HepG2 (cell line): ENCODE measurements around the gene DAAM1. TPM values are rescaled to one million over a fixed set of nuclear protein-coding genes. Genes with fewer than 3 reads are reported as not detected.

Experiments
- ATAC-seq: fragments of 200-7000 bp; cut with Tn5 transposase; 3 replicates; pipeline ENCODE4 v1.9.1; 2020; ENCODE audit warnings: mild to moderate bottlenecking, moderate library complexity
- BruUV-seq: library from RNA; stranded (reverse); fragments of 400-500 nt; replicated peaks from 2 replicates; lab custom pipeline; 2021; lab: Mats Ljungman, UMichigan
- CTCF ChIA-PET: fragments of 300-600 bp; formaldehyde crosslinking; extraction: SDS; loops from one replicate; lab custom pipeline; 2021; ENCODE audit warnings: low total read pairs, inconsistent platforms, low intra/inter-chr PET ratio; lab: Yijun Ruan, JAX
- POLR2A ChIA-PET: fragments of 350-600 bp; sonication (Branson Sonifier 250); formaldehyde crosslinking; loops from one replicate; lab custom pipeline; 2020; ENCODE audit warnings: antibody characterized with exemption, inconsistent platforms; lab: Yijun Ruan, JAX
- DNase-seq: peaks from one replicate; pipeline ENCODE4 v3.0.0-alpha.2; 2015; ENCODE audit warnings: low spot score
- FAIRE-seq: peaks from 3 replicates; lab custom pipeline; 2011; peaks lifted over from hg19 to GRCh38; lab: Jason Lieb, UNC
- H2AFZ ChIP-seq: one replicate; pipeline ENCODE4 v1.6.1; 2011; ENCODE audit warnings: low read length, inconsistent platforms
- H3K27ac ChIP-seq: fragments of 300-600 bp; 3 replicates; pipeline ENCODE4 v1.8.0; 2011; ENCODE audit warnings: mixed run types, mild to moderate bottlenecking, mixed read lengths, low read length, inconsistent platforms; ENCODE audit not compliant: insufficient read depth; ENCODE audit errors: extremely low read length
- H3K27me3 ChIP-seq, 2 experiments: fragments of 200-600 bp in 1 of 2; 2 replicates in 1 of 2; 3 replicates in 1 of 2; pipeline versions ENCODE4 v1.6.0 to v1.8.0; 2011; ENCODE audit warnings: low read length in 2 of 2, mild to moderate bottlenecking in 2 of 2, moderate library complexity in 2 of 2, inconsistent platforms in 1 of 2; ENCODE audit not compliant: insufficient read depth in 2 of 2, control insufficient read depth in 1 of 2
- H3K36me3 ChIP-seq, 2 experiments: fragments of 200-600 bp in 1 of 2; replicated peaks in 1 of 2; 2 replicates in 1 of 2; 3 replicates in 1 of 2; pipeline versions ENCODE4 v1.5.1 to v1.8.0; 2011; ENCODE audit warnings: low read length in 2 of 2, inconsistent platforms in 1 of 2; ENCODE audit not compliant: insufficient read depth in 2 of 2, control insufficient read depth in 1 of 2
- H3K4me1 ChIP-seq: 2 replicates; pipeline ENCODE4 v1.5.1; 2012; ENCODE audit warnings: low read length, inconsistent platforms; ENCODE audit not compliant: insufficient read depth
- H3K4me2 ChIP-seq: 2 replicates; pipeline ENCODE4 v1.6.0; 2011; ENCODE audit warnings: low read depth, low read length, inconsistent platforms
- H3K4me3 ChIP-seq, 3 experiments: fragments of 200-600 bp in 1 of 3; sonication (generic), shearing (Covaris generic) in 1 of 3; replicated peaks in 1 of 3; 2 replicates each; pipeline ENCODE4 v1.5.1; 2011 to 2016; ENCODE audit warnings: low read length in 3 of 3, inconsistent platforms in 2 of 3, low read depth in 2 of 3, mild to moderate bottlenecking in 2 of 3, control low read depth in 1 of 3, mixed read lengths in 1 of 3; ENCODE audit not compliant: insufficient read depth in 1 of 3
- H3K79me2 ChIP-seq: one replicate; pipeline ENCODE4 v1.6.1; 2011; ENCODE audit warnings: low read length, inconsistent platforms; ENCODE audit not compliant: insufficient read depth
- H3K9ac ChIP-seq: 2 replicates; pipeline ENCODE4 v1.6.0; 2011; ENCODE audit warnings: mild to moderate bottlenecking, low read depth, low read length, inconsistent platforms; ENCODE audit not compliant: insufficient read depth
- H3K9me3 ChIP-seq: 2 replicates; pipeline ENCODE4 v1.5.1; 2012; ENCODE audit warnings: mild to moderate bottlenecking, low read length
- H4K20me1 ChIP-seq: 2 replicates; pipeline ENCODE4 v1.6.0; 2011; ENCODE audit warnings: inconsistent platforms, mild to moderate bottlenecking, low read length, moderate library complexity; ENCODE audit not compliant: insufficient read depth
- CBX5 ChIP-seq: sonication (generic); formaldehyde crosslinking; IDR thresholded peaks from 2 replicates; pipeline ENCODE4 v1.4.0; 2020; ENCODE audit warnings: missing genetic modification reagents, borderline replicate concordance
- CENPX ChIP-seq: sonication (generic); formaldehyde crosslinking; IDR thresholded peaks from 2 replicates; pipeline ENCODE4 v1.9.0; 2021; ENCODE audit warnings: mild to moderate bottlenecking, missing genetic modification reagents, moderate library complexity
- ESRRA ChIP-seq: sonication (generic); formaldehyde crosslinking; IDR thresholded peaks from 2 replicates; pipeline ENCODE4 v1.5.1; 2020; ENCODE audit warnings: mild to moderate bottlenecking, low read depth, missing genetic modification reagents
- EZH2 ChIP-seq: conservative IDR thresholded peaks from 2 replicates; pipeline ENCODE4 v1.6.1; 2012; ENCODE audit warnings: mild to moderate bottlenecking, low read depth, low read length, moderate library complexity
- GPN1 ChIP-seq: sonication (generic); formaldehyde crosslinking; IDR thresholded peaks from 2 replicates; pipeline ENCODE4 v1.5.1; 2020; ENCODE audit warnings: missing genetic modification reagents, borderline replicate concordance
- HOXA3 ChIP-seq: sonication (generic); formaldehyde crosslinking; IDR thresholded peaks from 2 replicates; pipeline ENCODE4 v1.5.0; 2020; ENCODE audit warnings: missing genetic modification reagents
- MXD4 ChIP-seq: IDR thresholded peaks from 2 replicates; pipeline ENCODE4 v1.6.1; 2016; ENCODE audit warnings: mild to moderate bottlenecking, missing biosample characterization, missing genetic modification reagents
- NR2F6 ChIP-seq, 2 experiments: IDR thresholded peaks; 2 replicates each; pipeline ENCODE4 v1.6.1; 2016; ENCODE audit warnings: antibody characterized with exemption in 1 of 2, mild to moderate bottlenecking in 1 of 2
- POLR2G ChIP-seq: fragments of 200-400 bp; formaldehyde crosslinking; IDR thresholded peaks from 2 replicates; pipeline ENCODE4 v1.6.1; 2018; ENCODE audit warnings: mild to moderate bottlenecking, low read depth, low read length, moderate library complexity
- TERF1 ChIP-seq: sonication (generic); formaldehyde crosslinking; IDR thresholded peaks from 2 replicates; pipeline ENCODE4 v1.8.0; 2022; ENCODE audit warnings: mild to moderate bottlenecking, missing genetic modification reagents, moderate library complexity
- WIZ ChIP-seq: sonication (generic); formaldehyde crosslinking; IDR thresholded peaks from 2 replicates; pipeline ENCODE4 v1.5.1; 2020; ENCODE audit warnings: mild to moderate bottlenecking, missing genetic modification reagents
- ZBTB25 ChIP-seq: IDR thresholded peaks from 2 replicates; pipeline ENCODE4 v1.6.1; 2018; ENCODE audit warnings: missing genetic modification reagents
- ZBTB37 ChIP-seq: sonication (generic); formaldehyde crosslinking; IDR thresholded peaks from 2 replicates; pipeline ENCODE4 v1.4.0; 2020; ENCODE audit warnings: mild to moderate bottlenecking, missing genetic modification reagents
- ZNF235 ChIP-seq: sonication (generic); formaldehyde crosslinking; IDR thresholded peaks from 2 replicates; pipeline ENCODE4 v1.8.1; 2023; ENCODE audit warnings: mild to moderate bottlenecking, missing genetic modification reagents, borderline replicate concordance
- ZNF382 ChIP-seq: sonication (generic); formaldehyde crosslinking; IDR thresholded peaks from 2 replicates; pipeline ENCODE4 v1.5.0; 2020; ENCODE audit warnings: missing genetic modification reagents, mild to moderate bottlenecking, borderline replicate concordance
- ZNF546 ChIP-seq: sonication (generic); formaldehyde crosslinking; conservative IDR thresholded peaks from 2 replicates; pipeline ENCODE4 v1.8.1; 2023; ENCODE audit warnings: mild to moderate bottlenecking, missing genetic modification reagents
- ZNF644 ChIP-seq: IDR thresholded peaks from 2 replicates; pipeline ENCODE4 v1.6.1; 2016; ENCODE audit warnings: low read depth
- ZSCAN12 ChIP-seq: sonication (generic); formaldehyde crosslinking; IDR thresholded peaks from 2 replicates; pipeline ENCODE4 v1.9.0; 2021; ENCODE audit warnings: mild to moderate bottlenecking, missing genetic modification reagents
- ZSCAN5A ChIP-seq: sonication (generic); formaldehyde crosslinking; IDR thresholded peaks from 2 replicates; pipeline ENCODE4 v1.8.0; 2022; ENCODE audit warnings: mild to moderate bottlenecking, missing genetic modification reagents, borderline replicate concordance
- WGBS: methylation state at CpG from one replicate; pipeline ENCODE4 v1.1.6; 2017; ENCODE audit warnings: low lambda C conversion rate; 5-methylcytosine and 5-hydroxymethylcytosine counted together
- in situ Hi-C: cut with HindIII; loops from 2 replicates; pipeline ENCODE4 v1.10.0; 2017; ENCODE audit warnings: low pct_unique_long_range_greater_than_20kb; ENCODE audit not compliant: extremely low pct_ligation_motif_present
- intact Hi-C: fragments of 100-400 bp; cut with micrococcal nuclease; formaldehyde crosslinking; loops from one replicate; pipeline ENCODE4 v1.10.0; 2022; ENCODE audit not compliant: unreplicated experiment
- polyA plus RNA-seq, 8 experiments: library from polyadenylated mRNA; depleted of rRNA in 3 of 8; stranded (reverse) in 7 of 8; unstranded in 1 of 8; fragments of >200 nt; fragmentation: Illumina TruSeq in 4 of 8; extraction: Trizol in 4 of 8; gene quantifications; 2 replicates each; pipeline versions ENCODE4 v1.2.1 to v1.2.3, GENCODE V29; 2011 to 2016; ENCODE audit warnings: low read depth in 4 of 8, missing spikeins in 1 of 8, mixed read lengths in 1 of 8; ENCODE audit not compliant: insufficient read depth in 1 of 8
- total RNA-seq, 5 experiments: library from RNA; depleted of rRNA; stranded (reverse); fragments of >200 nt; fragmentation: Illumina TruSeq; extraction: Trizol; gene quantifications; 2 replicates each; pipeline ENCODE4 v1.2.3, GENCODE V29; 2016; ENCODE audit warnings: low read depth in 1 of 5

Gene DAAM1
- total and polyA plus RNA-seq, 2 of the 13 experiments (the other 11 are each of a cell fraction or from before 2014, with no cell fraction given): 10.9 to 24.5 TPM

- no peak for FAIRE-seq
- CTCF ChIA-PET: no interaction called here
- no TSS peak for BruUV-seq
Measured at GRCh38 chr14:59244581-59244980, 56.1 kb downstream of the DAAM1 start.

More at GRCh38 chr14:59244581-59244980, 56.1 kb downstream of the DAAM1 start:
- DNase-seq: no peak
- peaks cover 35% of the 10 kb centered on the region for H3K79me2 ChIP-seq
- H3K27me3 ChIP-seq: no peaks in the 10 kb centered on the region
- no peak overlapping the region for H3K27ac ChIP-seq
- H3K36me3 ChIP-seq: no peaks in the 10 kb centered on the region
- no peak overlapping the region for H3K9ac ChIP-seq
- intact Hi-C loops: no loop called here
- in situ Hi-C loops: no loop called here
- H2AFZ ChIP-seq: no peak overlapping the region
- H3K4me3 ChIP-seq: no peak overlapping the region
- no peak overlapping the region for H3K4me2 ChIP-seq
- H3K9me3 ChIP-seq: no peaks in the 10 kb centered on the region
- peaks cover 36% of the 10 kb centered on the region for H3K4me1 ChIP-seq
- POLR2A ChIA-PET: no interaction called here
- no peak for TF ChIP-seq ZSCAN12
- TF ChIP-seq ZSCAN5A (CRISPR knock-in tag): no peak
- TF ChIP-seq HOXA3 (CRISPR knock-in tag): no peak
- TF ChIP-seq CENPX (CRISPR knock-in tag): no peak
- no peak for TF ChIP-seq ESRRA (CRISPR knock-in tag)
- no peak for TF ChIP-seq NR2F6 (IDR thresholded peaks at IDR 0.05)
- no peak for TF ChIP-seq NR2F6 (CRISPR knock-in tag; IDR thresholded peaks at IDR 0.05)
- no peak for TF ChIP-seq POLR2G
- TF ChIP-seq GPN1: no peak
- TF ChIP-seq ZNF235 (CRISPR knock-in tag): no peak
- no peak for TF ChIP-seq ZBTB25 (CRISPR knock-in tag)
- TF ChIP-seq ZBTB37: no peak
- no peak for TF ChIP-seq MXD4
- no peak for TF ChIP-seq ZNF382 (CRISPR knock-in tag)
- TF ChIP-seq EZH2: no peak
- TF ChIP-seq CBX5 (CRISPR knock-in tag): no peak
- TF ChIP-seq TERF1 (CRISPR knock-in tag): no peak
- TF ChIP-seq ZNF546 (CRISPR knock-in tag): no peak
- no peak for TF ChIP-seq WIZ (CRISPR knock-in tag)
- TF ChIP-seq ZNF644: no peak
- TF ChIP-seq, all 625 proteins: peak for 0
- no peak for ATAC-seq
- 97% methylated on average over 2 of the region's 2 CpGs for WGBS
- peaks cover 3% of the 10 kb centered on the region; the same call in 1 of the 2 replicates for H4K20me1 ChIP-seq
